Mesenchymal stem cell (in vitro differentiated cells and primary cell): ENCODE results near the gene REEP1.
A peak's percentile ranks its signal among the peaks of the same experiment; 100 is the strongest.

ENCODE experiments used
- DNase-seq: peaks from one replicate; pipeline ENCODE4 v3.0.0-alpha.2; 2013
- H2AFZ ChIP-seq: one replicate; pipeline ENCODE4 v1.6.1; 2013; ENCODE audit warnings: low read depth, mild to moderate bottlenecking, control low read depth, inconsistent platforms, low read length, moderate library complexity
- H2AK5ac ChIP-seq: 2 replicates; pipeline ENCODE4 v1.6.1; 2013; ENCODE audit warnings: low read length, moderate library complexity, mild to moderate bottlenecking, inconsistent platforms; ENCODE audit not compliant: severe bottlenecking
- H2BK120ac ChIP-seq: one replicate; pipeline ENCODE4 v1.6.1; 2013; ENCODE audit warnings: low read depth, mild to moderate bottlenecking, inconsistent platforms, low read length, moderate library complexity
- H2BK12ac ChIP-seq, 2 experiments: one replicate each; pipeline ENCODE4 v1.6.1; 2013; ENCODE audit warnings: inconsistent platforms in 2 of 2, low read length in 2 of 2, mild to moderate bottlenecking in 2 of 2, moderate library complexity in 2 of 2, control low read depth in 1 of 2
- H2BK15ac ChIP-seq: one replicate; pipeline ENCODE4 v1.6.1; 2013; ENCODE audit warnings: mild to moderate bottlenecking, low read depth, inconsistent platforms; ENCODE audit not compliant: poor library complexity, severe bottlenecking
- H2BK5ac ChIP-seq: 2 replicates; pipeline ENCODE4 v1.6.1; 2013; ENCODE audit warnings: low read depth, mild to moderate bottlenecking, low read length, control low read depth, inconsistent platforms; ENCODE audit not compliant: poor library complexity, severe bottlenecking
- H3K14ac ChIP-seq, 2 experiments: one replicate each; pipeline ENCODE4 v1.6.1; 2013; ENCODE audit warnings: inconsistent platforms in 2 of 2, low read length in 2 of 2, control low read depth in 1 of 2, mild to moderate bottlenecking in 1 of 2, moderate library complexity in 1 of 2
- H3K18ac ChIP-seq, 2 experiments: one replicate each; pipeline ENCODE4 v1.6.1; 2013; ENCODE audit warnings: inconsistent platforms in 2 of 2, low read length in 2 of 2, control low read depth in 1 of 2, low read depth in 1 of 2, mild to moderate bottlenecking in 1 of 2
- H3K23ac ChIP-seq, 2 experiments: one replicate each; pipeline ENCODE4 v1.6.1; 2013; ENCODE audit warnings: inconsistent platforms in 2 of 2, low read length in 2 of 2, mild to moderate bottlenecking in 2 of 2, moderate library complexity in 2 of 2, control low read depth in 1 of 2
- H3K27ac ChIP-seq: 2 replicates; pipeline ENCODE4 v1.5.1; 2013; ENCODE audit warnings: mild to moderate bottlenecking, moderate library complexity, low read length, control low read depth, inconsistent platforms; ENCODE audit not compliant: poor library complexity, severe bottlenecking
- H3K27me3 ChIP-seq, 2 experiments: 2 replicates each; pipeline versions ENCODE4 v1.6.1 to v1.7.0; 2013; ENCODE audit warnings: low read length in 2 of 2, mild to moderate bottlenecking in 2 of 2, moderate library complexity in 2 of 2, control low read depth in 1 of 2, inconsistent platforms in 1 of 2; ENCODE audit not compliant: control insufficient read depth in 1 of 2, insufficient read depth in 1 of 2
- H3K36me3 ChIP-seq, 2 experiments: 2 replicates each; pipeline versions ENCODE4 v1.6.1 to v1.7.0; 2013; ENCODE audit warnings: low read length in 2 of 2, control low read depth in 1 of 2, inconsistent platforms in 1 of 2, low read depth in 1 of 2, mild to moderate bottlenecking in 1 of 2; ENCODE audit not compliant: insufficient read depth in 2 of 2, control insufficient read depth in 1 of 2
- H3K4ac ChIP-seq, 2 experiments: one replicate each; pipeline ENCODE4 v1.6.1; 2013; ENCODE audit warnings: inconsistent platforms in 2 of 2, low read length in 2 of 2, mild to moderate bottlenecking in 2 of 2, moderate library complexity in 2 of 2, control low read depth in 1 of 2, low read depth in 1 of 2
- H3K4me1 ChIP-seq: 2 replicates; pipeline ENCODE4 v1.6.1; 2013; ENCODE audit warnings: low read depth, low read length, control low read depth; ENCODE audit not compliant: control insufficient read depth, insufficient read depth
- H3K4me2 ChIP-seq: 2 replicates; pipeline ENCODE4 v1.6.1; 2013; ENCODE audit warnings: low read length, mild to moderate bottlenecking, inconsistent platforms; ENCODE audit not compliant: poor library complexity, severe bottlenecking
- H3K4me3 ChIP-seq, 2 experiments: 2 replicates each; pipeline versions ENCODE4 v1.5.1 to v1.7.0; 2013; ENCODE audit warnings: low read length in 2 of 2, mild to moderate bottlenecking in 2 of 2, control low read depth in 1 of 2, low read depth in 1 of 2; ENCODE audit not compliant: insufficient read depth in 1 of 2
- H3K79me1 ChIP-seq: replicated peaks from 2 replicates; pipeline ENCODE4 v1.6.1; 2013; ENCODE audit warnings: mild to moderate bottlenecking, control low read depth, low read length, inconsistent platforms; ENCODE audit not compliant: poor library complexity, severe bottlenecking
- H3K9ac ChIP-seq: 2 replicates; pipeline ENCODE4 v1.7.0; 2013; ENCODE audit warnings: mild to moderate bottlenecking, low read length, moderate library complexity
- H3K9me3 ChIP-seq: 2 replicates; pipeline ENCODE4 v1.7.0; 2013; ENCODE audit warnings: mild to moderate bottlenecking, low read length; ENCODE audit not compliant: control insufficient read depth
- H4K8ac ChIP-seq: one replicate; pipeline ENCODE4 v1.6.1; 2013; ENCODE audit warnings: inconsistent platforms, mild to moderate bottlenecking, low read length, moderate library complexity
- H4K91ac ChIP-seq: one replicate; pipeline ENCODE4 v1.6.1; 2013; ENCODE audit warnings: mild to moderate bottlenecking, low read length, inconsistent platforms
- WGBS: methylation state at CpG from one replicate; pipeline ENCODE4 v1.1.7; 2013; ENCODE audit warnings: mixed read lengths; 5-methylcytosine and 5-hydroxymethylcytosine counted together

The REEP1 gene

GRCh38 chr2:86378469-86378868 lies 41.0 kb upstream of the REEP1 start:
- no peak overlapping the region for H3K18ac ChIP-seq
- WGBS = 96% methylated on average over 4 of the region's 4 CpGs
- H3K9ac ChIP-seq = no peak overlapping the region
- H2BK5ac ChIP-seq = no peak overlapping the region
- H3K4me2 ChIP-seq = no peak overlapping the region
- peaks cover 0 to 5% of the 10 kb centered on the region in 2 experiments for H3K27me3 ChIP-seq
- no peaks in the 10 kb centered on the region for H3K4me1 ChIP-seq
- no peak overlapping the region for H3K14ac ChIP-seq
- H3K79me1 ChIP-seq = no peaks in the 10 kb centered on the region
- no peak overlapping the region for H4K8ac ChIP-seq
- no peak overlapping the region for H4K91ac ChIP-seq
- no peak overlapping the region for H3K27ac ChIP-seq
- no peak overlapping the region for H2BK12ac ChIP-seq
- no peak overlapping the region for H3K4ac ChIP-seq
- no peaks in the 10 kb centered on the region for H3K9me3 ChIP-seq
- H3K23ac ChIP-seq = no peak overlapping the region
- H3K4me3 ChIP-seq = no peak overlapping the region
- no peak overlapping the region for H2AFZ ChIP-seq
- no peaks in the 10 kb centered on the region for H3K36me3 ChIP-seq
- no peak overlapping the region for H2AK5ac ChIP-seq
- no peak for DNase-seq
- no peak overlapping the region for H2BK15ac ChIP-seq
- H2BK120ac ChIP-seq = no peak overlapping the region

- Histone ChIP-seq H3K36me3 (no peaks in the 10 kb centered on the region), H3K23ac (no peak overlapping the region), H4K8ac (no peak overlapping the region), H3K14ac (no peak overlapping the region), H3K79me1 (no peaks in the 10 kb centered on the region), H2BK12ac (no peak overlapping the region), H3K4me3 (no peak overlapping the region), H4K91ac (no peak overlapping the region), H3K27me3 (peaks cover 5 to 9% of the 10 kb centered on the region in 2 experiments), H3K4me2 (no peak overlapping the region), H3K4ac (no peak overlapping the region), H2BK5ac (no peak overlapping the region), H2BK120ac (no peak overlapping the region), H3K9me3 (peaks cover 3% of the 10 kb centered on the region), H3K9ac (no peak overlapping the region), H2AK5ac (no peak overlapping the region), H2AFZ (no peak overlapping the region), H2BK15ac (no peak overlapping the region), H3K4me1 (no peaks in the 10 kb centered on the region), H3K27ac (no peak overlapping the region), H3K18ac (no peak overlapping the region)
- DNase-seq = no peak
- WGBS = no CpG with 5 or more reads among the region's 1 CpG
Measured at GRCh38 chr2:86375623-86376022, 38.2 kb upstream of the REEP1 start.

DNA sequence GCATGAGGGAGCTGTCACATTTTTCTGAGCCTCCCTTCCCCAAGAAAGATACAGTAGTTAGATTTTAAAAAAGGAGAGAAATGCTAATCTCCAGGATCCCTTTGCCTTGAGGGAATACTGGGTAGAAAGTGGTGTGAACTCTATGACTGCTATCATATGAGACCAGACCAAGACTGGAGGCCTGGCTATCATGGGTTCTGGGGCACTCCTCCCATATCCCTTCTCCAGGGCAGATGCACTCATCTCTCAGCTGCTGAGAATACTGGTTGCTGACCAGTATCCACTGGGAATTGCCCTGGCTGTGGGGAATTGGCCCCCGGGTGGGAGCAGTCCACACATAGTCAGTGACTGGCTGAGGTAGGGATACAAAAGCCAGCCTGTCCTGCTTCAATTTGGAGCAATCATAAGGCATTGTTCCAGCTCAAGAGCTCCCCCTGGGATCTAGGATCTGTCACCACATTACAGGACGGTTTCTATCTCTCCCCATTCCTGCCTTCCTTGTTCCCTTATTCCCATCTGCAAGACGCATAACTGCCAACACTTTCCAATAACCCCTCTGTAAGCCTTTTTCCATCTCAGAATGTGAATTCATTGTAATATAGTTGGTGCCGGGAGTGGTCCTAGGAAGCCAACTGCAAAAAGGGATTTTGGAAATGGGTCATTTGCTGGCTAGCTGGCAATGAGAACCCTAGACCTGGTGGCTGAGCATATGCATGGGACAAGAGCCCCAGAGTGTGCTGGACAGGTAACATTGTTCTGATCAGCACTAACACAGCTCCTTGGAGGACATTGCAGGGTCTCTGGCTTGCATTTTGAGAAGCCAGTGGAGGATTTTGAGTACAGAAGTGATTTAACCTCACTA lies 35.4 kb upstream of the REEP1 start:
- H2AFZ ChIP-seq = no peak overlapping the region
- no peak overlapping the region for H2BK12ac ChIP-seq
- H3K27ac ChIP-seq = no peak overlapping the region
- H3K9ac ChIP-seq = no peak overlapping the region
- H3K36me3 ChIP-seq = no peaks in the 10 kb centered on the region
- H4K8ac ChIP-seq = no peak overlapping the region
- H3K79me1 ChIP-seq = no peaks in the 10 kb centered on the region
- H2BK5ac ChIP-seq = no peak overlapping the region
- DNase-seq = peak; percentile 49
- H3K18ac ChIP-seq = no peak overlapping the region
- no peak overlapping the region for H2AK5ac ChIP-seq
- H2BK120ac ChIP-seq = no peak overlapping the region
- H3K4me1 ChIP-seq = peaks cover 2% of the 10 kb centered on the region
- H3K14ac ChIP-seq = no peak overlapping the region
- H3K4me2 ChIP-seq = no peak overlapping the region
- 49% methylated on average over 3 of the region's 4 CpGs for WGBS
- no peak overlapping the region for H3K23ac ChIP-seq
- peak overlapping the region; percentile 12 for H2BK15ac ChIP-seq
- H3K9me3 ChIP-seq = peaks cover 8% of the 10 kb centered on the region
- no peak overlapping the region for H3K4me3 ChIP-seq
- no peak overlapping the region for H4K91ac ChIP-seq
- no peak overlapping the region for H3K4ac ChIP-seq
- peaks cover 5 to 16% of the 10 kb centered on the region in 2 experiments for H3K27me3 ChIP-seq

DNA sequence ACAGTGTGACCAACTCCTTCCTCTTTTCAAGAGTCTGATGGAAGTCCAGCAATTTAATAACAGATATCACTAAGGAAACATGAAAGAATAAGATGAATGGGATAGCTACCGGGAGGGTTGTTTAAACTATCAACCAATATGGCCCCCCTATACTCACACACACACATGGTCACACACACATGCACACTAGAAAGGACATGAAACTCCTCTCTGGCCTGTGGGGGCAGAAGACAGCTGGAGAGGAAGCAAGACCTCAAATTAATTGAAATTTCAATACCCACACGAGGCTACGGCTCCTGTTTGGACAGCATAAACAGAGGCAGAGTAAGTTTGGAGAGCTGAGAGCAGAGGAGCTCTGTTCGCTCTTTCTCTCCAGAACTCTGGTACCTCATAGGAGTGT lies 34.7 kb upstream of the REEP1 start:
- Histone ChIP-seq H2AFZ (no peak overlapping the region), H3K9me3 (peaks cover 8% of the 10 kb centered on the region), H3K4me2 (no peak overlapping the region), H3K27me3 (peaks cover 5 to 16% of the 10 kb centered on the region in 2 experiments), H3K27ac (no peak overlapping the region), H3K18ac (no peak overlapping the region), H3K9ac (no peak overlapping the region), H3K4me1 (peaks cover 2% of the 10 kb centered on the region), H2BK12ac (no peak overlapping the region), H2BK5ac (no peak overlapping the region), H3K4ac (no peak overlapping the region), H2BK120ac (no peak overlapping the region), H4K91ac (no peak overlapping the region), H2BK15ac (no peak overlapping the region), H3K4me3 (no peak overlapping the region), H3K36me3 (no peaks in the 10 kb centered on the region), H4K8ac (no peak overlapping the region), H3K14ac (no peak overlapping the region), H3K79me1 (no peaks in the 10 kb centered on the region), H2AK5ac (no peak overlapping the region), H3K23ac (no peak overlapping the region)
- WGBS = 82% methylated on average over 3 of the region's 4 CpGs
- no peak for DNase-seq
